SU-DHL-6 (cell line): ENCODE results near the gene C1S.
"Not testable (repeated sequence)": the region's sequence is repeated elsewhere in the genome, so short reads cannot be mapped to it uniquely, and the experiment has no call there.

Experiments
- H2AFZ ChIP-seq: fragments of 200-600 bp; sonication (generic); 2 replicates; pipeline ENCODE4 v1.6.1; 2014; ENCODE audit warnings: low read depth, mild to moderate bottlenecking, moderate library complexity, mixed read lengths, antibody characterized with exemption, low read length; ENCODE audit not compliant: severe bottlenecking
- H3F3A ChIP-seq: fragments of 200-600 bp; shearing (Covaris generic); 2 replicates; pipeline ENCODE4 v1.6.0; 2016; ENCODE audit warnings: antibody characterized with exemption, mild to moderate bottlenecking; ENCODE audit not compliant: insufficient read depth
- H3K27ac ChIP-seq: fragments of 200-600 bp; sonication (generic); 2 replicates; pipeline ENCODE4 v1.5.1; 2016; ENCODE audit warnings: low read depth, mild to moderate bottlenecking, low read length, moderate library complexity, mixed read lengths
- H3K27me3 ChIP-seq: fragments of 200-600 bp; sonication (generic), shearing (Covaris generic); 2 replicates; pipeline ENCODE4 v1.6.0; 2014; ENCODE audit warnings: mild to moderate bottlenecking, low read length
- H3K36me3 ChIP-seq: fragments of 200-600 bp; sonication (generic); 2 replicates; pipeline ENCODE4 v1.6.1; 2014; ENCODE audit warnings: mild to moderate bottlenecking, low read length, mixed read lengths
- H3K4me2 ChIP-seq: fragments of 300-600, 200-600 bp; shearing (Covaris generic), sonication (generic); 2 replicates; pipeline ENCODE4 v1.6.0; 2014; ENCODE audit warnings: low read length, low read depth, mild to moderate bottlenecking; ENCODE audit not compliant: poor library complexity, severe bottlenecking
- H3K4me3 ChIP-seq: fragments of 200-600 bp; sonication (generic); 2 replicates; pipeline ENCODE4 v1.5.1; 2014; ENCODE audit warnings: antibody characterized with exemption, low read length, mild to moderate bottlenecking, mixed read lengths; ENCODE audit not compliant: insufficient read depth, poor library complexity, severe bottlenecking
- H3K79me2 ChIP-seq: fragments of 200-600 bp; sonication (generic); 2 replicates; pipeline ENCODE4 v1.6.1; 2014; ENCODE audit warnings: mild to moderate bottlenecking, low read length, moderate library complexity; ENCODE audit not compliant: insufficient read depth
- H3K9ac ChIP-seq: fragments of 200-600 bp; sonication (generic); 2 replicates; pipeline ENCODE4 v1.7.0; 2014; ENCODE audit warnings: mild to moderate bottlenecking, low read length
- H3K9me2 ChIP-seq: fragments of 200-600 bp; sonication (generic); replicated peaks from 2 replicates; pipeline ENCODE4 v1.6.1; 2014; ENCODE audit warnings: low read length; ENCODE audit not compliant: insufficient read depth
- H3K9me3 ChIP-seq: fragments of 200-600 bp; sonication (generic); 2 replicates; pipeline ENCODE4 v1.6.1; 2014; ENCODE audit warnings: low read length, mixed read lengths; ENCODE audit not compliant: insufficient read depth
- H4K20me1 ChIP-seq: fragments of 200-600 bp; sonication (generic); 2 replicates; pipeline ENCODE4 v1.6.1; 2014; ENCODE audit warnings: low read depth, mild to moderate bottlenecking, antibody characterized with exemption, low read length, moderate library complexity, mixed read lengths
- CTCF ChIP-seq: fragments of 200-600 bp; sonication (generic); IDR thresholded peaks from one replicate; pipeline ENCODE4 v1.5.1; 2017; ENCODE audit warnings: antibody characterized with exemption, mild to moderate bottlenecking, low read length, moderate library complexity; ENCODE audit not compliant: insufficient read depth, poor library complexity, severe bottlenecking
- EZH2phosphoT487 ChIP-seq: fragments of 200-600 bp; sonication (generic), shearing (Covaris generic); conservative IDR thresholded peaks from 2 replicates; pipeline ENCODE4 v1.6.1; 2018; ENCODE audit warnings: mild to moderate bottlenecking, antibody characterized with exemption, low read length, moderate library complexity, mixed read lengths

Gene C1S

GRCh38 chr12:7106082-7106481, 45.6 kb downstream of the C1S start:
- Histone ChIP-seq H3K27me3 (no peaks in the 10 kb centered on the region), H2AFZ (no peak overlapping the region), H3K27ac (no peak overlapping the region), H3K4me3 (no peak overlapping the region), H3K4me2 (no peak overlapping the region), H3K9ac (no peak overlapping the region), H3K36me3 (no peaks in the 10 kb centered on the region; the same call in 1 of the 2 replicates), H3K79me2 (no peaks in the 10 kb centered on the region), H3K9me3 (peaks cover 7% of the 10 kb centered on the region), H3F3A (no peaks in the 10 kb centered on the region; the same call in 1 of the 2 replicates), H4K20me1 (no peaks in the 10 kb centered on the region), H3K9me2 (no peaks in the 10 kb centered on the region)
- TF ChIP-seq EZH2phosphoT487, result no peak
- no peak for TF ChIP-seq CTCF

GRCh38 chr12:7107181-7107580, 46.7 kb downstream of the C1S start:
- H3K36me3 ChIP-seq, H3K9me2 ChIP-seq, H3K9ac ChIP-seq, H3K4me3 ChIP-seq, H4K20me1 ChIP-seq, H3F3A ChIP-seq, H3K27me3 ChIP-seq, H3K27ac ChIP-seq, H3K79me2 ChIP-seq, H2AFZ ChIP-seq, H3K9me3 ChIP-seq, H3K4me2 ChIP-seq: not testable (repeated sequence)

GRCh38 chr12:7107636-7108002, 47.1 kb downstream of the C1S start:
- no peaks in the 10 kb centered on the region for H4K20me1 ChIP-seq
- TF ChIP-seq CTCF, result no peak
- TF ChIP-seq EZH2phosphoT487, result no peak
- peak overlapping the region; percentile 99 for H3K4me2 ChIP-seq
- H3K9me3 ChIP-seq, result peaks cover 7% of the 10 kb centered on the region
- H3K36me3 ChIP-seq, result no peaks in the 10 kb centered on the region; the same call in 1 of the 2 replicates
- H3K9me2 ChIP-seq, result no peaks in the 10 kb centered on the region
- peak overlapping the region; percentile 82 for H3K9ac ChIP-seq
- no peaks in the 10 kb centered on the region for H3K79me2 ChIP-seq
- H2AFZ ChIP-seq, result peak overlapping the region; percentile 88
- H3F3A ChIP-seq, result no peaks in the 10 kb centered on the region; the same call in 1 of the 2 replicates
- H3K27me3 ChIP-seq, result no peaks in the 10 kb centered on the region
- H3K4me3 ChIP-seq, result peak overlapping the region; percentile 79
- H3K27ac ChIP-seq, result no peak overlapping the region

- no peaks in the 10 kb centered on the region for H3K27me3 ChIP-seq
- H3K4me2 ChIP-seq, result peak overlapping the region; percentile 99
- peak overlapping the region; percentile 49; the same call in 1 of the 2 replicates for H3K27ac ChIP-seq
- H3K9me3 ChIP-seq, result peaks cover 7% of the 10 kb centered on the region
- no peaks in the 10 kb centered on the region; the same call in 1 of the 2 replicates for H3K36me3 ChIP-seq
- no peaks in the 10 kb centered on the region; the same call in 1 of the 2 replicates for H3F3A ChIP-seq
- no peaks in the 10 kb centered on the region for H3K9me2 ChIP-seq
- peak overlapping the region; percentile 88 for H2AFZ ChIP-seq
- peak overlapping the region; percentile 82 for H3K9ac ChIP-seq
- no peaks in the 10 kb centered on the region for H3K79me2 ChIP-seq
- no peaks in the 10 kb centered on the region for H4K20me1 ChIP-seq
- TF ChIP-seq EZH2phosphoT487, result no peak
- no peak for TF ChIP-seq CTCF
- peak overlapping the region; percentile 79 for H3K4me3 ChIP-seq
Measured at GRCh38 chr12:7108003-7108795, 47.7 kb downstream of the C1S start.
